H9 (cell line): Measurements from ENCODE around the gene HS3ST1. TPM values are rescaled to one million over a fixed set of nuclear protein-coding genes. Genes with fewer than 3 reads are reported as not detected.

ENCODE experiments used
- DNase-seq: peaks from one replicate; pipeline ENCODE4 v3.0.0-alpha.2; 2017
- H2AFZ ChIP-seq: one replicate; pipeline ENCODE4 v1.6.1; 2013; ENCODE audit warnings: mild to moderate bottlenecking, low read length, control low read depth, moderate library complexity
- H2AK5ac ChIP-seq: 2 replicates; pipeline ENCODE4 v1.6.1; 2013; ENCODE audit warnings: low read length, control low read depth, mixed read lengths; ENCODE audit not compliant: insufficient read length
- H2BK120ac ChIP-seq: one replicate; pipeline ENCODE4 v1.6.1; 2013; ENCODE audit warnings: low read depth, mild to moderate bottlenecking, low read length, control low read depth, inconsistent platforms; ENCODE audit not compliant: poor library complexity, severe bottlenecking
- H2BK12ac ChIP-seq: 2 replicates; pipeline ENCODE4 v1.6.1; 2013; ENCODE audit warnings: low read length, control low read depth, mixed read lengths, low read depth; ENCODE audit not compliant: insufficient read length
- H2BK15ac ChIP-seq: 2 replicates; pipeline ENCODE4 v1.6.1; 2013; ENCODE audit warnings: low read depth, low read length, control low read depth
- H2BK20ac ChIP-seq: one replicate; pipeline ENCODE4 v1.6.1; 2013; ENCODE audit warnings: low read depth, mild to moderate bottlenecking, low read length, control low read depth, inconsistent platforms; ENCODE audit not compliant: poor library complexity, severe bottlenecking
- H2BK5ac ChIP-seq: 2 replicates; pipeline ENCODE4 v1.6.1; 2013; ENCODE audit warnings: low read length, control low read depth, mixed read lengths; ENCODE audit not compliant: insufficient read length
- H3K14ac ChIP-seq: 2 replicates; pipeline ENCODE4 v1.6.1; 2013; ENCODE audit warnings: low read length, control low read depth; ENCODE audit not compliant: insufficient read depth
- H3K18ac ChIP-seq: 2 replicates; pipeline ENCODE4 v1.6.1; 2013; ENCODE audit warnings: low read depth, mild to moderate bottlenecking, mixed read lengths, low read length, control low read depth; ENCODE audit not compliant: insufficient read length
- H3K23ac ChIP-seq: 2 replicates; pipeline ENCODE4 v1.6.1; 2013; ENCODE audit warnings: low read length, control low read depth, mixed read lengths, low read depth; ENCODE audit not compliant: insufficient read length
- H3K23me2 ChIP-seq: 2 replicates; pipeline ENCODE4 v1.6.1; 2013; ENCODE audit warnings: low read depth, mild to moderate bottlenecking, mixed read lengths, low read length, control low read depth; ENCODE audit not compliant: insufficient read length, poor library complexity, severe bottlenecking
- H3K27ac ChIP-seq: 2 replicates; pipeline ENCODE4 v1.5.1; 2013; ENCODE audit warnings: low read length, control low read depth, mixed read lengths, low read depth; ENCODE audit not compliant: insufficient read length
- H3K27me3 ChIP-seq: 2 replicates; pipeline ENCODE4 v1.6.1; 2013; ENCODE audit warnings: low read length, control low read depth, inconsistent platforms; ENCODE audit not compliant: insufficient read depth
- H3K4ac ChIP-seq: 2 replicates; pipeline ENCODE4 v1.6.1; 2013; ENCODE audit warnings: low read depth, mild to moderate bottlenecking, control low read depth, inconsistent platforms, low read length, moderate library complexity
- H3K4me1 ChIP-seq: 2 replicates; pipeline ENCODE4 v1.6.1; 2013; ENCODE audit warnings: low read length, control low read depth, inconsistent platforms; ENCODE audit not compliant: insufficient read depth
- H3K4me2 ChIP-seq: 2 replicates; pipeline ENCODE4 v1.6.1; 2013; ENCODE audit warnings: low read length, control low read depth, mixed read lengths; ENCODE audit not compliant: insufficient read length, insufficient read depth
- H3K56ac ChIP-seq: 2 replicates; pipeline ENCODE4 v1.6.1; 2013; ENCODE audit warnings: low read depth, mild to moderate bottlenecking, mixed read lengths, low read length, control low read depth; ENCODE audit not compliant: insufficient read length
- H3K79me1 ChIP-seq: 2 replicates; pipeline ENCODE4 v1.6.1; 2013; ENCODE audit warnings: low read depth, mild to moderate bottlenecking, moderate library complexity, low read length, control low read depth, inconsistent platforms; ENCODE audit not compliant: insufficient read depth, poor library complexity, severe bottlenecking
- H3K79me2 ChIP-seq: 2 replicates; pipeline ENCODE4 v1.6.1; 2013; ENCODE audit warnings: low read length, control low read depth, inconsistent platforms; ENCODE audit not compliant: insufficient read depth
- H3K9ac ChIP-seq: 2 replicates; pipeline ENCODE4 v1.6.1; 2013; ENCODE audit warnings: low read length, control low read depth, mixed read lengths; ENCODE audit not compliant: insufficient read length; ENCODE audit errors: extremely low read depth
- H3K9me3 ChIP-seq: one replicate; pipeline ENCODE4 v1.6.1; 2013; ENCODE audit warnings: low read depth, low read length, inconsistent platforms; ENCODE audit not compliant: control insufficient read depth
- H3T11ph ChIP-seq: one replicate; pipeline ENCODE4 v1.6.1; 2013; ENCODE audit warnings: mild to moderate bottlenecking, low read length, control low read depth, inconsistent platforms
- H4K20me1 ChIP-seq: one replicate; pipeline ENCODE4 v1.6.1; 2013; ENCODE audit not compliant: control insufficient read depth, insufficient read length, insufficient read depth
- H4K5ac ChIP-seq: 2 replicates; pipeline ENCODE4 v1.6.1; 2013; ENCODE audit warnings: low read depth, mild to moderate bottlenecking, mixed read lengths, low read length, control low read depth; ENCODE audit not compliant: insufficient read length
- H4K8ac ChIP-seq: replicated peaks from 2 replicates; pipeline ENCODE4 v1.6.1; 2013; ENCODE audit warnings: low read length, control low read depth, mixed read lengths, low read depth; ENCODE audit not compliant: insufficient read length
- H4K91ac ChIP-seq: 2 replicates; pipeline ENCODE4 v1.6.1; 2013; ENCODE audit warnings: low read depth, mild to moderate bottlenecking, moderate library complexity, mixed read lengths, low read length, control low read depth; ENCODE audit not compliant: insufficient read length
- H3K27ac Mint-ChIP-seq, 3 experiments: 2 replicates in 2 of 3; 3 replicates in 1 of 3; pipeline ENCODE4 v1.8.0; 2020 to 2021; ENCODE audit warnings: mixed read lengths in 3 of 3, mild to moderate bottlenecking in 1 of 3, moderate library complexity in 1 of 3
- H3K27me3 Mint-ChIP-seq: 2 replicates; pipeline ENCODE4 v1.8.0; 2021; ENCODE audit warnings: low read depth, mild to moderate bottlenecking, moderate library complexity, mixed read lengths
- H3K36me3 Mint-ChIP-seq, 3 experiments: 2 replicates in 2 of 3; 3 replicates in 1 of 3; pipeline ENCODE4 v1.8.0; 2020 to 2021; ENCODE audit warnings: low read depth in 3 of 3, mixed read lengths in 3 of 3; ENCODE audit not compliant: insufficient read depth in 1 of 3
- H3K4me1 Mint-ChIP-seq, 2 experiments: 2 replicates each; pipeline ENCODE4 v1.8.0; 2020; ENCODE audit warnings: mixed read lengths in 2 of 2
- H3K4me3 Mint-ChIP-seq, 2 experiments: 2 replicates in 1 of 2; 3 replicates in 1 of 2; pipeline ENCODE4 v1.8.0; 2020 to 2021; ENCODE audit warnings: mild to moderate bottlenecking in 2 of 2, mixed read lengths in 2 of 2, moderate library complexity in 1 of 2
- H3K9me3 Mint-ChIP-seq, 2 experiments: 2 replicates in 1 of 2; 3 replicates in 1 of 2; pipeline ENCODE4 v1.8.0; 2020; ENCODE audit warnings: mild to moderate bottlenecking in 2 of 2, mixed read lengths in 2 of 2, moderate library complexity in 1 of 2
- CTCF ChIP-seq: fragments of 200-600 bp; sonication (generic); conservative IDR thresholded peaks from 3 replicates; pipeline ENCODE4 v1.8.0; 2021; ENCODE audit warnings: antibody characterized with exemption, mild to moderate bottlenecking
- WGBS: extraction: QIAGEN DNeasy Blood & Tissue Kit; methylation state at CpG from one replicate; pipeline ENCODE4 v1.1.7; 2013; ENCODE audit warnings: missing lambda C conversion rate, low lambda C conversion rate, mixed read lengths; ENCODE audit not compliant: insufficient read length; ENCODE audit errors: extremely low coverage; 5-methylcytosine and 5-hydroxymethylcytosine counted together
- total RNA-seq: library from RNA; stranded (reverse); gene quantifications from 2 replicates; pipeline ENCODE4 v1.2.1, GENCODE V29; 2021

Gene HS3ST1
- total RNA-seq, 1 experiment from 2014 or later, result 0.04 TPM

- no peak overlapping the region for H3K23ac ChIP-seq
- H4K8ac ChIP-seq, result no peak overlapping the region
- no peak overlapping the region for H3K4ac ChIP-seq
- H3K9me3 Mint-ChIP-seq, result no peaks in the 10 kb centered on the region
- H4K5ac ChIP-seq, result no peak overlapping the region
- no peak overlapping the region for H2BK120ac ChIP-seq
- H3K18ac ChIP-seq, result no peak overlapping the region
- H3K9ac ChIP-seq, result no peak overlapping the region
- H3K4me1 Mint-ChIP-seq, result peaks cover 12 to 13% of the 10 kb centered on the region in 2 experiments
- peaks cover 25% of the 10 kb centered on the region for H3K23me2 ChIP-seq
- no peak overlapping the region; a peak in 1 of 7 replicates for H3K27ac Mint-ChIP-seq
- H3K14ac ChIP-seq, result no peak overlapping the region
- no peak overlapping the region for H2AK5ac ChIP-seq
- H2AFZ ChIP-seq, result no peak overlapping the region
- peak overlapping the region; percentile 47 for H3K4me2 ChIP-seq
- H3K9me3 ChIP-seq, result no peaks in the 10 kb centered on the region
- H2BK5ac ChIP-seq, result no peak overlapping the region
- TF ChIP-seq CTCF, result no peak
- H3K56ac ChIP-seq, result no peak overlapping the region
- no peaks in the 10 kb centered on the region for H3K79me1 ChIP-seq
- 0 out of 2 replicates have a peak, but pooled peaks cover 2% of the 10 kb centered on the region for H3K4me1 ChIP-seq
- H3K36me3 Mint-ChIP-seq, result no peaks in the 10 kb centered on the region
- no CpG with 5 or more reads among the region's 45 CpGs for WGBS
- H3T11ph ChIP-seq, result no peak overlapping the region
- no peak overlapping the region for H4K91ac ChIP-seq
- no peak overlapping the region for H3K27ac ChIP-seq
- H3K27me3 Mint-ChIP-seq, result peaks cover 73% of the 10 kb centered on the region
- no peaks in the 10 kb centered on the region for H3K79me2 ChIP-seq
- peaks cover 22% of the 10 kb centered on the region; the same call in 1 of the 2 replicates for H3K27me3 ChIP-seq
- H2BK12ac ChIP-seq, result no peak overlapping the region
- no peak overlapping the region for H2BK20ac ChIP-seq
- peak; percentile 54 for DNase-seq
- no peak overlapping the region for H2BK15ac ChIP-seq
- H4K20me1 ChIP-seq, result no peaks in the 10 kb centered on the region
- H3K4me3 Mint-ChIP-seq, result peak overlapping the region; percentile 76 to 78
These were observed 1.3 kb downstream of the HS3ST1 start for GRCh38 chr4:11427121-11427996.
